ENCODE data around the gene DNAJC6.
"Not testable (repeated sequence)": the region's sequence is repeated elsewhere in the genome, so short reads cannot be mapped to it uniquely, and the experiment has no call there.

DNAJC6 gene

DNA sequence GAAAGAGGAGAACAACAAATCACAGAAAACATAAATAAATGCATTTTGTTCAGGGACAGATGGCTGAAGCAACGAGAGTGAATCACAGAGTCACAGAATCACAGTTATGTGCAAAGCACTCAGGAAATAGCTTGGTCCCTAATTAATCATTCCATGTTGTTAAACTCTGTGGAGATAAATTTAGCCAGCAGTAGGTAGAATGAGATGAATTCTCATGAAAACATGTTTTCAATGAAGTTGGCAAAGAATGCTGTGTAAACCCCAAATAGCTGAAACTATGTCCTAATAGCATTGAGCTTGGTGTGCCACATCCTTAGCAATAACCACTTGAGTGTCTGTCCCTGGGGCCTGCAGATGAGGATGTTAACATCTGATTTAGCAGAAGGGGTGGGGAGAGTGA is 131.6 kb downstream of the DNAJC6 start:
- DNase-seq (ENCODE audit: low spot score) = no peak
- TF ChIP-seq, protein P1, sequence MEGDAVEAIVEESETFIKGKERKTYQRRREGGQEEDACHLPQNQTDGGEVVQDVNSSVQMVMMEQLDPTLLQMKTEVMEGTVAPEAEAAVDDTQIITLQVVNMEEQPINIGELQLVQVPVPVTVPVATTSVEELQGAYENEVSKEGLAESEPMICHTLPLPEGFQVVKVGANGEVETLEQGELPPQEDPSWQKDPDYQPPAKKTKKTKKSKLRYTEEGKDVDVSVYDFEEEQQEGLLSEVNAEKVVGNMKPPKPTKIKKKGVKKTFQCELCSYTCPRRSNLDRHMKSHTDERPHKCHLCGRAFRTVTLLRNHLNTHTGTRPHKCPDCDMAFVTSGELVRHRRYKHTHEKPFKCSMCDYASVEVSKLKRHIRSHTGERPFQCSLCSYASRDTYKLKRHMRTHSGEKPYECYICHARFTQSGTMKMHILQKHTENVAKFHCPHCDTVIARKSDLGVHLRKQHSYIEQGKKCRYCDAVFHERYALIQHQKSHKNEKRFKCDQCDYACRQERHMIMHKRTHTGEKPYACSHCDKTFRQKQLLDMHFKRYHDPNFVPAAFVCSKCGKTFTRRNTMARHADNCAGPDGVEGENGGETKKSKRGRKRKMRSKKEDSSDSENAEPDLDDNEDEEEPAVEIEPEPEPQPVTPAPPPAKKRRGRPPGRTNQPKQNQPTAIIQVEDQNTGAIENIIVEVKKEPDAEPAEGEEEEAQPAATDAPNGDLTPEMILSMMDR (IDR thresholded peaks at IDR 0.05; ENCODE audit: extremely low read depth, missing control alignments) = no peak

DNA sequence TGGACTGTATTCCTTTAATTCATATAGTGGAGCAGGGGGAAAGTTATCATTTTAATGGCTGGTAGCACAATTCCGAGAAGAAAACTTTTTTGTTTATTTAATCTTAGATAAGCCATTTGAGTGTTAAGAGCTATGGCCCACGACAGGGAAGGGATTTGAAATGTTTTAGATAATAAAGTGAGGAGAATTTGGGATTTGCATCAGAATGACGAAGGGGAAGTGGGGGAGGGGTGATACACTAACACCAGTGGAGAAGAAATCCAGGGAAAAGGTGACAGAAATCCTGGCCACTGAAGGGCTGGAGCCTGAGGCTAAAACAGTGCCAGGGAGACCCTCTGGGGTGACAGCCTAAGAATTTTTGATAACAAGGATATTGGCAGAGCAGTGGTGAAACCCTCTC is 132.1 kb downstream of the DNAJC6 start:
- TF ChIP-seq, protein P1 (IDR thresholded peaks at IDR 0.05; ENCODE audit: extremely low read depth, missing control alignments) = no peak
- DNase-seq (ENCODE audit: low spot score) = no peak

DNA sequence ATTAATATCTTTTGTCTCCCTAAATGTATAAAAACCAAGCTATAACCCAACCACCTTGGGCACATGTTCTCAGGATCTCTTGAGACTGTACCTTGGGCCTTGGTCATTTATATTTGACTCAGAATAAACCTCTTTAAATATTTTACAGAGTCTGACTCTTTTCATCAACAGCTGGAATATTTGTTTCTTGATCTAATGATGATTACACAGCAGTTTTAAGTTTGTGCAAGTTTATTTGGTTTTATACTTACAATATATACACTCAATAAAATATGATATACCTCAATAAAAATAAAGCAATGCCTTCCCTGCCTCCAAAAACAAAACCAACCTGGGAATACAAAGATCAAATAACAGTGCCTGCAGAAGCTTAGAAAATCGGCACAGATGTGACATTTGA is 133.1 kb downstream of the DNAJC6 start:
- TF ChIP-seq, protein P1 (IDR thresholded peaks at IDR 0.05; ENCODE audit: extremely low read depth, missing control alignments) = no peak
- no peak for DNase-seq (ENCODE audit: low spot score)

DNA sequence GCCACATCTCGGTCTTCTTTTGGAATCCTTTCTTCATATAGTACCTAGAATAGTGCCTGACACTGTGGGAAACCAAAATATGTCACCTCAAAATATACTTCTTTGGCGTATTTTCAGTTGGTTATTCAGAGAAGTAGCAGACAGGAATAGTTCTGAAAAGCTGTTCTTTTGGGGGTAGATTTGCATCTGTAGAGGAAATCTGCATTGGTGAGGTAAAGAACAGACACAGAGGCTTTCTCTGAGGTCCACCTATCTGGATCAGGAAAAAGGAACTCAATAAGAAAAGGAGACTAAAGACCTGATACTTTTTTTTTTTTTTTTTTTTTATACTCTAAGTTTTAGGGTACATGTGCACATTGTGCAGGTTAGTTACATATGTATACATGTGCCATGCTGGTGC is 134.3 kb downstream of the DNAJC6 start:
- DNase-seq (ENCODE audit: low spot score) = no peak

DNA sequence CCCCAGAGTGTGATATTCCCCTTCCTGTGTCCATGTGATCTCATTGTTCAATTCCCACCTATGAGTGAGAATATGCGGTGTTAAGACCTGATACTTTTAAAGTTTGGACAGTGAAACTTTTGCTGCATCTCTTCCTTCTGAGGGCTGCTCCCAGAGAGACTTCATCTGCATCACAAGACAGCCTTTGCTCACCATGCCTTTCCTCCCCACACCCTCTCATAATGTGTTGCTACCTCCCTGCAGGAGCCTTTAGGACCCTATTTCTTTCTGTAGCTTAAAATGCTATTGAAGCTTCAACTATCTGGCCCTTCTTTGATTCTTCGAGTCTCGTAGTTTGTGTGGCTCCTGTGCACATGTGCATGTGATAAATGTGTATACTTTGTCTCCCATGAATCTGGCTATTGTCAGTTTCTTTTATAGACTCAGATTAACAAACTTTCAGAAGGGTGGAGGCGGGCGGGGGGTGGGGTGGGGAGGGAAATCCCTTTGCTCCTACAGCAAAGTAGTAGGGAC is 134.8 kb downstream of the DNAJC6 start:
- TF ChIP-seq, protein P1 (IDR thresholded peaks at IDR 0.05; ENCODE audit: extremely low read depth, missing control alignments) = no peak
- no peak for DNase-seq (ENCODE audit: low spot score)

More for the DNA sequence above, 134.3 kb downstream of the DNAJC6 start:
- TF ChIP-seq, protein P1 (IDR thresholded peaks at IDR 0.05; ENCODE audit: extremely low read depth, missing control alignments) = no peak

DNA sequence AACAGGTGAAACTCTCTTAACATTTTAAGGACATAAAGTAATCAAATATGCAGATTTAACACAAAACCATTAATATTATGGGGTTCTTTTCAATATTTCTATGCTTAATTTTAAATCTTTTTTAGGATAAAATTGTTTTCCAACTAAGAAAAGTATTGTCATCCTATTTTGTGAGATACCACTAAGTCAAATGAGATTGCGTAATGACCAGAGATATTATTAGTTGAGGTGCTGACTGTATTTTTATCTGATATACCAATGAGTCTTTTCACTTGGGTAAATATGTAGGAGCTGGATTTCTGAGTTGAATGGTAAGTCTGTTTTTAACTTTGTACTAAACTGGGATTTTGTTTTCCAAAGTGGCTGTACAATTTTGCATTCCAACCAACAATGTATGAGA is 136.5 kb downstream of the DNAJC6 start:
- TF ChIP-seq, protein P1 (IDR thresholded peaks at IDR 0.05; ENCODE audit: extremely low read depth, missing control alignments) = no peak
- no peak for DNase-seq (ENCODE audit: low spot score)

DNA sequence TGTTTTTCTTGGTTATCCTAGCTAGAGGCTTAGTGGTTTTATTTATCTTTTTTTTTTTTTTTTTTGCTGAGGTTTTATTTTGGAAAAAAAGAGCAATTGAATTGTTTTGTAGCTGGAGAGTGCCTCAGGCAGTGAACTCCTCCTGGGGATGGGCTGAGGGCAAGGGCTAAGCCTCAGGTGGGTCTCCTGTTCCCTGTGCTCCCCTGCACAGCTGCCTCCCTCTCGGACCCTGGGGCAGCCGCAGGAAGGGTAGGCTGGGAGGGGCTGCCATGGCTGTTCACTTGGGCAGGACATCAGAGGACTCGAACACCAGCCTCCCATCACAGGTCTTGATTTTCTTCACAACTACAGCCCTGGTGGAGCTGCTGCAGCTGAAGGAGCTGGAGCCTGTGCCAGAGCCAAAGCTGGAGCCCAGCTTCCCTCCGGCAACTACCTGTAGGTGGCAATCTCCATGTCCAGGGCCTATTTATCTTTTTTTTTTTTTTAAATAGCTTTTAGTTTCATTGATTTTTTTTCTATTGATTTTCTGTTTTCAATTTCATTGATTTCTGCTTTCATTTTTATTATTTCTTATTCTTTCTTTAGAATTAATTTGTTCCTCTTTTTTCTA is 140.0 kb downstream of the DNAJC6 start:
- TF ChIP-seq, protein P1 (IDR thresholded peaks at IDR 0.05; ENCODE audit: extremely low read depth, missing control alignments) = no peak
- no peak for DNase-seq (ENCODE audit: low spot score)

DNA sequence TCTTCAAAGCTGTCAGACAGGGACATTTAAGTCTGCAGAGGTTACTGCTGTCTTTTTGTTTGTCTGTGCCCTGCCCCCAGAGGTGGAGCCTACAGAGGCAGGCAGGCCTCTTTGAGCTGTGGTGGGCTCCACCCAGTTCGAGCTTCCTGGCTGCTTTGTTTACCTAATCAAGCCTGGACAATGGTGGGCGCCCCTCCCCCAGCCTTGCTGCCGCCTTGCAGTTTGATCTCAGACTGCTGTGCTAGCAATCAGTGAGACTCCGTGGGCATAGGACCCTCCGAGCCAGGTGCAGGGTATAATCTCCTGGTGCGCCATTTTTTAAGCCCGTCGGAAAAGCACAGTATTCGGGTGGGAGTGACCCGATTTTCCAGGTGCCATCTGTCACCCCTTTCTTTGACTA is 146.3 kb downstream of the DNAJC6 start:
- DNase-seq (ENCODE audit: low spot score) = not testable (repeated sequence)
